Right renal pelvis (tissue), 4 donors: Measurements from ENCODE around the gene OR52W1. TPM values are rescaled to one million over a fixed set of nuclear protein-coding genes. Genes with fewer than 3 reads are reported as not detected.
"Not testable (repeated sequence)": the region's sequence is repeated elsewhere in the genome, so short reads cannot be mapped to it uniquely, and the experiment has no call there.

Experiments
- DNase-seq, 4 donors: peaks; one replicate each; pipeline ENCODE4 v3.0.0-alpha.2; 2013; ENCODE audit warnings: low read depth in 4 of 4, low spot score in 3 of 4, missing footprints in 1 of 4
- polyA plus RNA-seq, 4 donors: library from polyadenylated mRNA; unstranded; fragments of 120-200 nt; gene quantifications; one replicate each; pipeline ENCODE4 v1.2.1, GENCODE V29; 2013; ENCODE audit not compliant: insufficient read length in 4 of 4

Gene OR52W1
- polyA plus RNA-seq, 4 donors: 0.10 TPM; not detected in 3

- no peak for DNase-seq
Observed at GRCh38 chr11:6214530-6214929, 15.5 kb downstream of the OR52W1 start.

- DNase-seq: no peak
Observed at GRCh38 chr11:6216501-6216900, 17.5 kb downstream of the OR52W1 start.

- DNase-seq: no peak
Observed at GRCh38 chr11:6217722-6218121, 18.7 kb downstream of the OR52W1 start.

- no peak for DNase-seq
Observed at GRCh38 chr11:6219359-6219758, 20.3 kb downstream of the OR52W1 start.

- no peak for DNase-seq
Observed at GRCh38 chr11:6223854-6224253, 24.8 kb downstream of the OR52W1 start.

- no peak for DNase-seq
Observed at GRCh38 chr11:6224421-6224820, 25.4 kb downstream of the OR52W1 start.

- DNase-seq: no peak
Observed at GRCh38 chr11:6225024-6225423, 26.0 kb downstream of the OR52W1 start.

- DNase-seq: no peak
Observed at GRCh38 chr11:6225896-6226295, 26.9 kb downstream of the OR52W1 start.

- DNase-seq: no peak
Observed at GRCh38 chr11:6228520-6228919, 29.5 kb downstream of the OR52W1 start.

GRCh38 chr11:6229911-6230310, 30.9 kb downstream of the OR52W1 start:
- DNase-seq: no peak

GRCh38 chr11:6232899-6233298, 33.9 kb downstream of the OR52W1 start:
- DNase-seq: no peak

GRCh38 chr11:6233984-6234386, 35.0 kb downstream of the OR52W1 start:
- DNase-seq: no peak

GRCh38 chr11:6234387-6235107, 35.5 kb downstream of the OR52W1 start, which contains the start of gene FHIP1B:
TSS of gene FHIP1B (minus strand) at chr11:6234636. CDS start at chr11:6224516, 10,120 bp downstream.
- peak; percentile 96 to 99 (median 98) for DNase-seq

- no peak for DNase-seq
Observed at GRCh38 chr11:6237266-6237665, 38.2 kb downstream of the OR52W1 start.

- no peak for DNase-seq
Observed at GRCh38 chr11:6237761-6238302, 38.8 kb downstream of the OR52W1 start.

GRCh38 chr11:6238902-6239301, 39.9 kb downstream of the OR52W1 start, which contains the start of gene CNGA4:
TSS of gene CNGA4 (plus strand) at chr11:6239089. CDS start at chr11:6239207, 118 bp downstream.
- DNase-seq: no peak

GRCh38 chr11:6240139-6240538, 41.1 kb downstream of the OR52W1 start:
- DNase-seq: no peak

- DNase-seq: no peak
Observed at GRCh38 chr11:6240781-6241180, 41.8 kb downstream of the OR52W1 start.

GRCh38 chr11:6241316-6241715, 42.3 kb downstream of the OR52W1 start:
- no peak for DNase-seq

GRCh38 chr11:6245536-6245935, 46.5 kb downstream of the OR52W1 start:
- no peak for DNase-seq

GRCh38 chr11:6248248-6248647, 49.2 kb downstream of the OR52W1 start:
- no peak for DNase-seq

GRCh38 chr11:6248897-6249296, 49.9 kb downstream of the OR52W1 start:
- DNase-seq: not testable (repeated sequence)
